ENCODE data around the gene NWD2. TPM values are rescaled to one million over a fixed set of nuclear protein-coding genes. Genes with fewer than 3 reads are reported as not detected.

The NWD2 gene
- total RNA-seq, 1 experiment from 2014 or later: not detected

GRCh38 chr4:37475776-37476175 lies 231.2 kb downstream of the NWD2 start:
- ATAC-seq (no peak), DNase-seq (ENCODE audit: low read depth, low spot score) (no peak)
- ChIA-PET RAD21 (ENCODE audit: low non-redundant PET in 1 of 2, low total read pairs in 2 of 2, uncharacterized antibody in 2 of 2, unreplicated experiment in 2 of 2) (no interaction called here), POLR2A (no interaction called here), CTCF (no interaction called here)
- Histone ChIP-seq H3K79me2 (ENCODE audit: insufficient read depth, low read length) (no peaks in the 10 kb centered on the region), H3K4me3 (replicated peaks in 1 of 2; ENCODE audit: low read depth in 1 of 2, low read length in 2 of 2) (no peak overlapping the region), H4K20me1 (ENCODE audit: insufficient read depth) (no peaks in the 10 kb centered on the region), H3K9me2 (ENCODE audit: insufficient read depth) (no peaks in the 10 kb centered on the region), H3K9ac (ENCODE audit: low read length) (no peak overlapping the region), H3K9me3 (ENCODE audit: control insufficient read depth in 1 of 2, insufficient read depth in 1 of 2, low read depth in 1 of 2, low read length in 2 of 2) (no peaks in the 10 kb centered on the region), H2AFZ (ENCODE audit: low read depth, low read length, poor library complexity, severe bottlenecking) (no peak overlapping the region), H3K27me3 (ENCODE audit: insufficient read depth, low read length) (no peaks in the 10 kb centered on the region), H3K27ac (ENCODE audit: low read depth, low read length) (no peak overlapping the region), H3K36me3 (ENCODE audit: control insufficient read depth in 1 of 2, insufficient read depth in 2 of 2, low read length in 2 of 2) (no peaks in the 10 kb centered on the region), H3K4me2 (ENCODE audit: low read length) (no peak overlapping the region), H3K4me1 (ENCODE audit: control insufficient read depth in 1 of 2, insufficient read depth in 2 of 2, low read length in 2 of 2) (no peaks in the 10 kb centered on the region)
- BruUV-seq (replicated peaks): no TSS peak
- no peak for TF ChIP-seq SP1 (IDR thresholded peaks at IDR 0.05; ENCODE audit: low read depth)
- no peak for TF ChIP-seq CTCF (IDR thresholded peaks at IDR 0.05 in 2 of 3, conservative IDR thresholded peaks at IDR 0.05 in 1 of 3; ENCODE audit: borderline replicate concordance in 1 of 3, insufficient read depth in 1 of 3, low read depth in 2 of 3, low read length in 2 of 3)
- TF ChIP-seq EZH2 (IDR thresholded peaks at IDR 0.05): no peak
- TF ChIP-seq YY1 (IDR thresholded peaks at IDR 0.05; ENCODE audit: extremely low read depth, insufficient replicate concordance, low read depth, low read length): no peak
- no peak for TF ChIP-seq RAD21 (IDR thresholded peaks at IDR 0.05; ENCODE audit: low read depth)
- TF ChIP-seq, protein P1, sequence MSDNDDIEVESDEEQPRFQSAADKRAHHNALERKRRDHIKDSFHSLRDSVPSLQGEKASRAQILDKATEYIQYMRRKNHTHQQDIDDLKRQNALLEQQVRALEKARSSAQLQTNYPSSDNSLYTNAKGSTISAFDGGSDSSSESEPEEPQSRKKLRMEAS (IDR thresholded peaks at IDR 0.05): no peak
- TF ChIP-seq POLR2AphosphoS5 (IDR thresholded peaks at IDR 0.05; ENCODE audit: low read depth, low read length): no peak
- no peak for TF ChIP-seq FOSL1 (IDR thresholded peaks at IDR 0.05; ENCODE audit: low read depth)
- TF ChIP-seq, protein P2, sequence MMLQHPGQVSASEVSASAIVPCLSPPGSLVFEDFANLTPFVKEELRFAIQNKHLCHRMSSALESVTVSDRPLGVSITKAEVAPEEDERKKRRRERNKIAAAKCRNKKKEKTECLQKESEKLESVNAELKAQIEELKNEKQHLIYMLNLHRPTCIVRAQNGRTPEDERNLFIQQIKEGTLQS (IDR thresholded peaks at IDR 0.05): no peak
- intact Hi-C loops (cut with micrococcal nuclease): no loop called here

Measured in HCT116 (cell line).